ENCODE measurements around the gene DUSP16. TPM values are rescaled to one million over a fixed set of nuclear protein-coding genes. Genes with fewer than 3 reads are reported as not detected.
A peak's percentile ranks its signal among the peaks of the same experiment; 100 is the strongest.

Gene DUSP16
- total RNA-seq, 4 donors from 2014 or later: 20.6 to 52.6 (median 45.7) TPM

- DNase-seq: no peak
- Histone ChIP-seq H3K4me3 (no peak overlapping the region), H3K36me3 (peaks cover 0 to 58% (median 0%) of the 10 kb centered on the region in 3 donors), H3K9me3 (no peaks in the 10 kb centered on the region), H3K27ac (peak overlapping the region; percentile 51 to 73 (median 70)), H3K27me3 (no peaks in the 10 kb centered on the region), H3K4me1 (peaks cover 0 to 14% (median 0%) of the 10 kb centered on the region in 4 donors)
- TF ChIP-seq CTCF (IDR thresholded peaks at IDR 0.05): no peak
- no peak for TF ChIP-seq POLR2A (IDR thresholded peaks at IDR 0.05)
Measured at GRCh38 chr12:12483438-12483837, 79.2 kb downstream of the DUSP16 start.

GRCh38 chr12:12482959-12483358, 79.7 kb downstream of the DUSP16 start:
- no peaks in the 10 kb centered on the region for H3K9me3 ChIP-seq
- H3K27me3 ChIP-seq: no peaks in the 10 kb centered on the region
- no peak for DNase-seq
- TF ChIP-seq POLR2A (IDR thresholded peaks at IDR 0.05) (no peak), CTCF (IDR thresholded peaks at IDR 0.05) (no peak)
- H3K4me3 ChIP-seq: peak overlapping the region in 2 of 4 donors; percentile 7 to 16
- peak overlapping the region; percentile 69 to 79 (median 72) for H3K27ac ChIP-seq
- peaks cover 0 to 63% (median 0%) of the 10 kb centered on the region in 3 donors for H3K36me3 ChIP-seq
- peaks cover 0 to 9% (median 0%) of the 10 kb centered on the region in 4 donors for H3K4me1 ChIP-seq

- TF ChIP-seq CTCF (IDR thresholded peaks at IDR 0.05) (no peak), POLR2A (IDR thresholded peaks at IDR 0.05) (peak in 1 of 2 donors; percentile 37)
- DNase-seq: no peak
- Histone ChIP-seq H3K27me3 (no peaks in the 10 kb centered on the region), H3K4me3 (peak overlapping the region in 3 of 4 donors; percentile 4 to 16 (median 7)), H3K9me3 (no peaks in the 10 kb centered on the region), H3K36me3 (peaks cover 0 to 70% (median 0%) of the 10 kb centered on the region in 3 donors), H3K27ac (peak overlapping the region; percentile 69 to 79 (median 72)), H3K4me1 (peaks cover 0 to 7% (median 0%) of the 10 kb centered on the region in 4 donors)
Measured at GRCh38 chr12:12482150-12482761, 80.4 kb downstream of the DUSP16 start.

- Histone ChIP-seq H3K4me3 (no peak overlapping the region), H3K36me3 (peaks cover 0 to 72% (median 0%) of the 10 kb centered on the region in 3 donors)
Measured at GRCh38 chr12:12481631-12482030, 81.0 kb downstream of the DUSP16 start.

GRCh38 chr12:12480074-12480473, 82.6 kb downstream of the DUSP16 start:
- Histone ChIP-seq H3K4me1 (peaks cover 0 to 7% (median 0%) of the 10 kb centered on the region in 4 donors), H3K9me3 (no peaks in the 10 kb centered on the region), H3K4me3 (no peak overlapping the region), H3K27ac (no peak overlapping the region), H3K36me3 (peaks cover 0 to 71% (median 0%) of the 10 kb centered on the region in 3 donors), H3K27me3 (no peaks in the 10 kb centered on the region)
- TF ChIP-seq POLR2A (IDR thresholded peaks at IDR 0.05) (no peak), CTCF (IDR thresholded peaks at IDR 0.05) (no peak)
- DNase-seq: no peak

More at GRCh38 chr12:12481631-12482030, 81.0 kb downstream of the DUSP16 start:
- peaks cover 0 to 7% (median 0%) of the 10 kb centered on the region in 4 donors for H3K4me1 ChIP-seq
- H3K9me3 ChIP-seq: no peaks in the 10 kb centered on the region
- TF ChIP-seq CTCF (IDR thresholded peaks at IDR 0.05): no peak
- no peak for TF ChIP-seq POLR2A (IDR thresholded peaks at IDR 0.05)
- peak overlapping the region; percentile 21 to 72 (median 60) for H3K27ac ChIP-seq
- H3K27me3 ChIP-seq: no peaks in the 10 kb centered on the region
- no peak for DNase-seq
